VCaP (cell line): ENCODE measurements around the gene SLC39A3.

Experiments used
- H3K27ac ChIP-seq: fragments of 450-650 bp; 2 replicates; pipeline ENCODE4 v1.5.1; 2017
- CTCF ChIP-seq: fragments of 450-650 bp; conservative IDR thresholded peaks from 2 replicates; pipeline ENCODE4 v1.5.1; 2017; ENCODE audit warnings: mild to moderate bottlenecking, moderate library complexity

The SLC39A3 gene

DNA sequence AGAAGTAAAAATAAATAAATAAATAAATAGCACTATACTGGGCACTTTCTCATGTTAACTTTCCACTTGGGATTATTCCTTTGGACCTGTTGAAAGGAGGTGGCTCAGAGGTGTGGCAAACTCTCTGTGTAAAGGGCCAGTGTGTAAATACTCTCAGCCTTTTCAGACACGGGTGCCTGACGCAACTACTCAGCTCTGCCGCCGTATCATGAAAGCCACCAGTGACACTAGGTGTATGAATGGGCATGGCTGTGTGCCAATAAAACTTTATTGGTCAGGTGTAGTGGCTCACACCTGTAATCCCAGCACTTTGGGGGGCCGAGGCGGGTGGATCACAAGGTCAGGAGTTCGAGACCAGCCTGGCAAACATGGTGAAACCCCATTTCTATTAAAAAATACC, 20.1 kb upstream of the SLC39A3 start:
- no peak overlapping the region for H3K27ac ChIP-seq
- TF ChIP-seq CTCF = no peak

GRCh38 chr19:2759362-2759761, 19.5 kb upstream of the SLC39A3 start:
- no peak overlapping the region for H3K27ac ChIP-seq
- TF ChIP-seq CTCF = no peak

- no peak for TF ChIP-seq CTCF
- no peak overlapping the region for H3K27ac ChIP-seq
Measured at GRCh38 chr19:2758601-2759313, 18.9 kb upstream of the SLC39A3 start.

GRCh38 chr19:2756921-2757881, 17.4 kb upstream of the SLC39A3 start:
- TF ChIP-seq CTCF = no peak
- no peak overlapping the region for H3K27ac ChIP-seq

DNA sequence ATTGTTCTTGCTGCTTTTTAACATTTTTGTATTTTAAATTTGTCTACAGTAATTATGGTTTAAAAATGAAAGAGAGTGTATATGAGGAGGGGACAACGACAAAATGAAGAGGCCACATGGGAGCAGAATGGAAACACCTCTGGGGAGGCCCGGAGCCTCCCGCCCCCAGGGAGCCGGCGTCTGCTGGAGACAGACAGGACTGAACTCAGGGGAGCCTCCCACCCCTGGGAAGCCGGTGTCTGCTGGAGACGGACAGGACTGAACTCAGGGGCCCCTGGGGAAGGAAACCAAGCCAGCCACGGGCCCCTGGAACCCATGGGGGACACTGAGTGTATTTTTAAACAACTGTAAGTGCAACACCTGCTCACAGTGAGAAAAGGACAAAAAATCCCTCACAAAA, 16.7 kb upstream of the SLC39A3 start:
- H3K27ac ChIP-seq = no peak overlapping the region
- no peak for TF ChIP-seq CTCF

- TF ChIP-seq CTCF = no peak
- H3K27ac ChIP-seq = no peak overlapping the region
Measured at GRCh38 chr19:2755811-2756210, 16.0 kb upstream of the SLC39A3 start.

GRCh38 chr19:2755448-2755705, 15.6 kb upstream of the SLC39A3 start:
- H3K27ac ChIP-seq = no peak overlapping the region
- TF ChIP-seq CTCF = no peak
